HG03066 (cell line): Measurements from ENCODE around the gene SSTR4.
"Not testable (repeated sequence)": the region's sequence is repeated elsewhere in the genome, so short reads cannot be mapped to it uniquely, and the experiment has no call there.

Source experiments
- ATAC-seq: cut with Tn5 transposase; IDR thresholded peaks from one replicate; pipeline ENCODE4 v1.9.1; 2021; ENCODE audit warnings: low read depth; ENCODE audit not compliant: unreplicated experiment

Gene SSTR4

DNA sequence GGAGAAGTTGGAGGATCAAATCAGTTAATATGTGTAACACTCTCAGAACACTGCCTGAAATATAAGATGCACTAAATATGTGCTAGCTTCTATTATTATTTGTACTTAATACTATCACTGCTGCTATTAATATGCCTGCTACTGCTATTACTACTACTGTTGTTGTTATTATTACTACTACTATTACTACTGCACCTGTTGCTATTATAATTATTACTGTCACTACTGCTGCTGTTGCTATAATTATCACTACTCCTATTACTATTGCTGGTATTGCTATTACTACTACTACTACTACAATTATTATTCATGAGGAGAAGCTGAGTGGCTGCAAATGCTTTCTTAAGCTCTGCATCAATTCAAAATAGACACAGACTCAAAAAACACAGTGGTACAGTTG, 16.7 kb upstream of the SSTR4 start:
- ATAC-seq, result no peak

DNA sequence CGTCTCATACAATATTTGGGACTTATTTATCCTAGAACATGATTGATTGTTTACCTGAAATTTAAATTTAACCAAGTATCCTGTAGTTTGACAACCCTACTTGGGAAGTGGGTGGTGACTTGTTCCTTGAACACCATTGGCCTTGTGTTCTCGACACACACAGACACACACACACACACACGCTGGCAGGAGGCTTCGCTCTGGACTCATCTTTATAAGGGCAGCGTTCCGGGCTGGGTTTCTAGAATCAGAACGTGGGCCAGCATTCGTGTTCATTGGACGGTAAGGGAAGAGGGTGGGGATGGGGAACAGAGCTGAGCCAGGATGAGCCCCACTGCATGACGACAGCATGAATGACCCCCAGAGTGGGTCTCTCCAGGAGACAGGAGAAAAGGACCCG, 16.2 kb upstream of the SSTR4 start:
- ATAC-seq, result no peak

DNA sequence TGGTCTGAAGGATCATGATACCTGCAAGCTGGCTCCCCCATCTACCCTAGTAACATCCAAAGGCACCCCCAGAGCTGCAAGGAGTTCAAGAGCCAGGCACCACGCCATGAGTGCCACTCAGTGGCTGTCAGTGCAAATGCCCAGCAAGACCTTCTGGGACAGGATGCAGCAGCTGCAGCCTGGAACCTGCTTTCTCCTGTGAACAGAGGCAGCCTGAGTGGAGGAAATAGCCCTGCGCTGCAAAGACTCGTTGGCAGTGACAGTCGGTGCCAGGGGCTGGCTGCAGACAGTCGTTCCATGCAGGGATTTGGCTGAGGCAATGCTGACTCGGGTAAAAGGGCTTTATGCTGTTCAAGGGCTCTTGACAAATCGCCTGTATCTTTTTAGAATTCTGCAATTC, 15.7 kb upstream of the SSTR4 start:
- ATAC-seq, result no peak

DNA sequence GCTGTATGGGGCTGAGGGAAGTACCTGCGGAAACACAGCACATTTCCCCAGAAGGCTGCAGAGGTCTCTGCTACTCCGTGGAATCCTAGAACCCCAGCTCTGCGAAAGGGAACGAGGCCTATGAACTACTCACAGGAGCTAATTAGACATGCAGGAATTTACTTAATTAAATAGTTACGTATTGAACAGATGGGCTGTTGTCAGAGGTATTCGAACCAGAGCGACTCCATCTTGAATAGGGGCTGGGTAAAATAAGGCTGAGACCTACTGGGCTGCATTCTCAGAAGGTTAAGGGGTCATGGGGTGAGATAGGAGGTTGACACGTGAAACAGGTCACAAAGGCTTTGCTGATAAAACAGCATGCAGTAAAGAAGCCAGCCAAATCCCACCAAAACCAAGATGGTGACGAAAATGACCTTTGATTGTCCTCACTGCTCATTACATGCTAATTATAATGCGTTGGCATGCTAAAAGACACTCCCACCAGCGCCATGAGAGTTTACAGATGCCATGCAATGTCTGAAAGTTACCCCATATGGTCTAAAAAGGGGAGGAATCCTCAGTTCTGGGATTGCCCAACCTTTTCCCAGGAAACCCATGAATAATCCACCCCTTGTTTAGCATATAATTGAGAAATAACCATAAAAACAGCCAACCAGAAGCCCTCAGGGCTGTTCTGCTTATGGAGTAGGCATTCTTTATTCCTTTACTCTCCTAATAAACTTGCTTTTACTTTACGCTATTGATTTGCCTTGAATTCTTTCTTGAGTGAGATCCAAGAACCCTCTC, 14.7 kb upstream of the SSTR4 start:
- no peak for ATAC-seq

DNA sequence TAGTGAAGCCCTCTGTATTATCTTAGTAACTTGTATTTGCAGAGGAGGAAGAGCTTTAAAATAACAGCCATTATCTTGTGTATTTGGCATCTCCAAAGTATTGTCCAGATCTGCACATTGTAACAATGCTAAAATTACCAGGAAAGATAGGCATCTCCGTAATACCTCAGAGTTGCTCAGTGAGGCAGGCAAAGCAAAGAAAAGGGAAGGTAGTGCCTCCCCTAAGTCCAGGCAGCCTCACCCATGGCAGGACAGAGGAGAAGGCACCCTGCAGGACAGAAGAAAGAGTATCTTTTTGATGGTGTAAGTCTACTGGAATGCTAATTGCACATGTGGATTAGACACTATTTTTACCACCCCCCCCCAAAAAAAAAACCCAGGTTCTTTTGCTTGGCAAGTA, 13.6 kb upstream of the SSTR4 start:
- ATAC-seq, result no peak

DNA sequence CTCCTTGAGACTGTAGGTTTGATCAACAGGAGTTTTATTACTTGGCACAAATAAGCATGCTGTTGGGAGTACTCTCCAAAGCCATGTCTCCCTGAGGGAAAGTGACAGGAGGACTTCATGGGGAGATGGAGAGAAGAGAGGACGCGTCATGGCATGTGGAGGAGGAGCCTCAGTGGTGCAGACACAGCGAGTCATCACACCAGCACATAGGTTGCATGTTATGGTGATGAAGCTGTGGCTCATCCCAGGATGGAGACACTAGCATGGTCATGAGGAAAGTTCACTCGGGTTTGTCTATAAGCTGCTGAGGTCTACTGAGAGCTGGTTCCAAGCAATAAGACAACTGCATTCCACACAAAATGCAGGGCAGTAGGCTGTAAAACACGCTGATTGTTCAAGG, 13.2 kb upstream of the SSTR4 start:
- ATAC-seq, result no peak

DNA sequence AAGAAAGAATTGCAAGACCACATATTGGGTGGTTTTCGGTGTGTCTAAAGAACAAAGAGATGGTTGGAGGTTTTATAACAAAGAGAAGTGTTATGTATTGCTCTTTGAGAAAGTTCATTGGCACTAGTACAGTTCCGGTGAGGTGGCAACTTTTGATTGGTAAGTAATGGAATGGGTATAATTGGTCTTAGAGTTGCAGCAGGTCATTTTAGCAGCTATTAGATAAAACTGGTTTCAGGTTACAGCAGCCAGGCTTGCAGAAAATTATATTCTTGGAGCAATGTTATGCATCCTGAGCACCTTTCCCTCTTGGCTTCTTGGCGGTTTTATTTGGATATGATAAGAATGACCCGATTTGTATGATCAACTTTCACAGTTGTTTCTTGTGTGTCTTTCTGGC, 12.3 kb upstream of the SSTR4 start:
- no peak for ATAC-seq

DNA sequence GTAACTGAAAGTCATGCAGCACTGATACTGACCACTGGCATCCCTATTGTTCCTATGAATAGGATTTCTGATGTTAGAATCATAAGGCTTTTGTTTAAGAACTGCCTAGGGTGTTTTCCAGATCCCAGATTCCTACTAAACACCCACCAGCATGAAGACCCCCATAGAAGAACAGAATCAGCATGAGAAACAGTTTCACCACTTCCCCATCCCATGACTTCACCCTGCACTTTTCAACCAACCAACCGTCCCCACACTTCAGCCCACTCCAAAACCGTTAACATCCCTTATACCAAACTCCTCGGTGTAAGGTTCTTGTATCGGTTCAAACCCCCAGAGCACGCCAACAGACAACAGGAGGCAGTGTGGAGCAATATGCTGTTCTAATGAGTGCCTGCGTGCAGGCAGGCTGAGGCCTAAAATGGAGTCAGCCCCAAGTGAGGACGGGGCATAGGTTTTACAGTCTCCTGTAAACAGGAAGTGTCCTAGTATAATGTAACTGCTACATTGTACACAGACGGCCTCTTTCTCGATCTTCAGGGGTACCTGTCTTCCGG, 11.4 kb upstream of the SSTR4 start:
- no peak for ATAC-seq

DNA sequence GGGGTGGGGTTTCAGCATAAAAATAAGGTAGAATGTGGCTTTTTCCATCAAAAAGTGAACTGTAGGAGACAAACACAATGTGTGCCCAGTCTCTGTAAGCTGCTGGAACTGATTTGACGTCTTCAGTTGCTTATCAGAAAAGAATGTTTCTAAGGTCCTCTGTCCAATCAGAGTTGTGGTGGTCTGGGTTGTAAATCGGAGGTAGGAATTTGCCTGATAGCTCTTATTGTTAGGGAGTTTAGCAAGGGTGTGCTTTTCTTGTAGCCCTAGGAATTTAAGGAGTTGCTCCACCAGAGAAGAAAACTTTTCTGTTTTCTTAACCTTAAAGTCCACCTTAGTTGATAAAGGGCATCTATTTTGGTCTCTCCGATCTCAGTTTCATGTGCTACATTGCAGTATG, 10.4 kb upstream of the SSTR4 start:
- no peak for ATAC-seq

DNA sequence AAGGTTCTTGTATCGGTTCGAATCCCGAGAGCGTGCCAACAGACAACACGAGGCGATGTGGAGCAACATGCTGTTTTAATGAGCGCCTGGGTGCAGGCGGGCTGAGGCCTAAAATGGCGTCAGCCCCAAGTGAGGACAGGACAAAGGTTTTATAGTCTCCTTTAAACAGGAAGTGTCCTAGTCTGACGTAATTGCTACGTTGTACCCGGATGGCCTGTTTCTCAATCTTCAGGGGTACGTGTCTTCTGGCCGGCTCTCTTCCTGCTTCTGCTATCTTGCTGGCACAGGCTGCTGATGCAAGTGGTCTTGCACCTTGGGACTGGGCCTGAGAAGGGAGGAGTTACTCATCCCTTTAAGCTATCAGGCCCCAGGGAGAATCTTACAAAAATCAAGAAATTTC, 9.6 kb upstream of the SSTR4 start:
- not testable (repeated sequence) for ATAC-seq

DNA sequence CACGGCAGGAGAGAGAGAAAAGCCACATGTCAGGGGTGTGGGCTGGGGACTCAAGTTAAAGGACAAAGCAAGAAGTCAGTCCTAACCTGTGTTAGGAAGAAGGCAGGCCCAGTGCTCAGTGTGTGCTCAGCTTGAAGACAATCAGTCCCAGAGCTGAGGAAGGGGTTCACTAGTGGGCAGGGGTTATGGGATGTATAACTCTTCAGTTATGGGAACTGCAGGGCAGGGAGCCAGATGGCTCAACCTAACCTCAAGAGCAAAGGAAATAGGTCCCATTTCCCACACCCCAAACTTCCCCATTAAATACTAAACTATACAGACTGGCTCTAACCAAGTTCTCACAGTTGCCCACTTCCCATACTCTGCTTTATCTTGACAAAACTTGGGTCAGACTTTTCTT, 7.4 kb upstream of the SSTR4 start:
- ATAC-seq, result no peak

DNA sequence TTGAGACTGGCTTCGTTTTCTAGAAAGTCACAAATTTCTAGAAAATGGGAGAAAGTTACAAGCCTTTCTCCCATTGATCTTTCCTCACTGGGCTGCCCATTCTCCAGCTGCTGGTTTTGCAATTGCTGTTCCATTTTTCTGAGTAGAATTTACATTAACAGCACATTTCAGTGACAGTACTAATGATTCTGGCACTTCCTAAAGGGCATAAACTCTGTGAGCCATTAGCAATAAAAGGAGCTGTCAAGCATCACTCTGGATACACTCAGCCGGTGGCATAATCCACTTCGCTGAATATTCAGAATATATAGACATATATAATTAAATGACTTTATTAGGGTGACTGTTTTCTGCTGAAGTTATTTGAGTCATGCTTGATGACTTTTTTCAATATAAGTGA, 6.7 kb upstream of the SSTR4 start:
- ATAC-seq, result no peak

DNA sequence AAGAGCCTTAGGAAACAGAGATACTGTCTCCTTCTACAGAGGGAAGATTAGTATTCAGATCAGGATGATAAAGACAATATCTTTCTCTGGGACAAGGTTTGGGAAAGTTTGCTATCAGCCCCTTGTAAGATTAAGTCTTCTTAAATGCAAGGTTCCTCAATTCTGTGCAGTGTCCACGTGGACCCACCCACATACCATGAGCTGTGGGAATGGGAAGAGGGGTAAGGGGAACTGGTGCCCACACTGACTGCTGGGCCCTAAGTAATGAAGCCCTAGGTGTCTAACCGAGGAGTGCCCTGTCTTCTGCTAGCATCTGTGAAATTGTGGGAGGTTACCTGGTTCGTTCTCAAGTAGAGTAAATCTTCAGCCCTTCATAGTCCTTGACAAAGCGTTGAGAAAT, 5.8 kb upstream of the SSTR4 start:
- no peak for ATAC-seq

DNA sequence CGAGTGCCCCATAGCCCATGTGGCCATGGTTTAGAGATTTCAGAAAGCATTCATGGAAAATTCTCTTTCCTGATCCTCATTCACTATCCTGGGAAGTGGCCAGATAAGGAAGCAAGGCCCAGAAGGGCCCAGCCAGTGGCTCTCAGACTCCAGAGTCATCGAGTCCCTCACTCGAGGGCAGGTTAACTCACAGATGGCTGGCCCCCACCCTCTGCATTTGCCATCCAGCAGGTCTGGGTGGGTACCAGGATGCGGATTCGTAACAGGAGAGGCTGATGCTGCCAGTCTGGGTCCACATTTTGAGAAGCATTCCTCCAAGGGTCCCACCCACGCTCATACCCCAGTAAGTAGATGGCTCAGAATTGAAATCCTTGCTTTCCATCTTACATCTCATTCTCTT, 3.8 kb upstream of the SSTR4 start:
- ATAC-seq, result no peak

DNA sequence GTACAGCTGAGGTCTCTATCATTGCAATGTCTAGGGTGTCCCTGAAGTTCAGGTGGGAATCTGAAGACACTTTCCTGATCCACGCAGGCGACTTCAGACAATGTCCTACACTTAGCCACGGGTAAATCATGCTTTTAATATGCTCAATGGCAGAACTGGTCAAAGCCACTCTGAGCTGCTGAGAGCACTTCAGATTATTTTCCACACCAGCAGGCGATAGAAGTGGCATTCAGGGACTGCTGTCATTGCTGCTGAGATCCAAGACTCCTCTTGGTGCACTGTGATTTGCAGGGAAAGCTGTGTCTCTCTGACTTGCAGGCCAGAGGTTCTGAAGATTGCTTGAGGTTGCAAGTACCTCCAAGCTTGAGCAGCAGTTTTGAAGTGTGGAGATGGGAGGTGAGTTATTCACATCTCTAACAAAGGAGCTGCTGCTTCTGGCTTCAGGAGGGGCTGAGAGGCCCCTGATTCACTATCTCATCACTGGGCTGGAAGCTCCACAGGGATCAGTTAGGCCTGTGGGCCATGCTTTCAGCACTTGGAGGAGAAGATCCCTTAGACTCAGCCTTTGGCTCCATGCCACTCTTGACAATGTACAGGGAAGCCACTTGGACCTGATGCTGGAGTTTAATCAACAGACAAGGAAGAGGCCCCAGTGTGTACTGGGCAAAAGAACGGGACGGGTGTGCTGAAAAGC, 2.9 kb upstream of the SSTR4 start:
- no peak for ATAC-seq

DNA sequence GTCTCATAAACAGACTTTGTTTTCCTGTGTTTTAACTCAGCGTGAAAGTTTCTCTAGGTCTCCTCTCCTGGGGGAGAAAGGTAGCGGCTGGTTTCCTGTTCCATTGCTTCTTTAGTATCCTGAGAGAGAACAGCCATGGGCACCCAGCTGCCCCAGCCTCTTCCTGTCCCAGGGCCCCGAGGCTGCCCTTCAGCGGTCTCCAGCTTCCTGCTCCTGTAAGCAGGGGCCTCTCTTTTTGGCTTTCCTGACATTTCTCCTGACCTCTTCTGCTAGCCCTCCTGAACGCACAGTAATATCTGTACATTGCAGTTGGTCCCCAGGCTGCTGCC, 2.4 kb upstream of the SSTR4 start:
- no peak for ATAC-seq

DNA sequence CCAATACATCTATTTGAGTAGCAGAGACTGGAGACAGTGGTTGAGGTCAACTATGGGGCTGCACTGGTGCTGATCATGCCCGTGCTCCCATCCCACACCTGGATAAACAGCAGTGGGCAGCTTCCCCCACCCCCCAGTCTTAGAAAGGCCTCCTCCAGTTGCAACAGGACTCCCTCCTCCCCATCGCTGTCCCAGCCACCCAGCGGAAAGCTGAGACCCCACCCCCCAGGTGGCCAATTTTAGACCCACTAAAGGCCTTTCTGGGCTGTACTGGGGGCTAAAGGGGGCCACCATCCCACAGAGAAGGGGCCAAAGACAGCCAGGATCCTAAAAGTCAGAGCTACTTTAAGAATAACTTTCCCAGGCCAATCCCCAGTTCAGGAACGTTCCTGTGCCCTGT, 1.2 kb upstream of the SSTR4 start:
- no peak for ATAC-seq

DNA sequence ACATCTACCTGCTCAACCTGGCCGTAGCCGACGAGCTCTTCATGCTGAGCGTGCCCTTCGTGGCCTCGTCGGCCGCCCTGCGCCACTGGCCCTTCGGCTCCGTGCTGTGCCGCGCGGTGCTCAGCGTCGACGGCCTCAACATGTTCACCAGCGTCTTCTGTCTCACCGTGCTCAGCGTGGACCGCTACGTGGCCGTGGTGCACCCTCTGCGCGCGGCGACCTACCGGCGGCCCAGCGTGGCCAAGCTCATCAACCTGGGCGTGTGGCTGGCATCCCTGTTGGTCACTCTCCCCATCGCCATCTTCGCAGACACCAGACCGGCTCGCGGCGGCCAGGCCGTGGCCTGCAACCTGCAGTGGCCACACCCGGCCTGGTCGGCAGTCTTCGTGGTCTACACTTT, 619 bp downstream of the SSTR4 start:
- ATAC-seq, result no peak

DNA sequence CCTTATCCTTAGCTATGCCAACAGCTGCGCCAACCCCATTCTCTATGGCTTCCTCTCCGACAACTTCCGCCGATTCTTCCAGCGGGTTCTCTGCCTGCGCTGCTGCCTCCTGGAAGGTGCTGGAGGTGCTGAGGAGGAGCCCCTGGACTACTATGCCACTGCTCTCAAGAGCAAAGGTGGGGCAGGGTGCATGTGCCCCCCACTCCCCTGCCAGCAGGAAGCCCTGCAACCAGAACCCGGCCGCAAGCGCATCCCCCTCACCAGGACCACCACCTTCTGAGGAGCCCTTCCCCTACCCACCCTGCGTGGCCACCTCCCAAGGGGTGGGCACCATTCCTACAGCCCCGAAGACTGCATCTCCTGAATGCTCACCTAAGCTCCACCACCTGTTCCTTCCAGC, 1.3 kb downstream of the SSTR4 start:
- ATAC-seq, result no peak

DNA sequence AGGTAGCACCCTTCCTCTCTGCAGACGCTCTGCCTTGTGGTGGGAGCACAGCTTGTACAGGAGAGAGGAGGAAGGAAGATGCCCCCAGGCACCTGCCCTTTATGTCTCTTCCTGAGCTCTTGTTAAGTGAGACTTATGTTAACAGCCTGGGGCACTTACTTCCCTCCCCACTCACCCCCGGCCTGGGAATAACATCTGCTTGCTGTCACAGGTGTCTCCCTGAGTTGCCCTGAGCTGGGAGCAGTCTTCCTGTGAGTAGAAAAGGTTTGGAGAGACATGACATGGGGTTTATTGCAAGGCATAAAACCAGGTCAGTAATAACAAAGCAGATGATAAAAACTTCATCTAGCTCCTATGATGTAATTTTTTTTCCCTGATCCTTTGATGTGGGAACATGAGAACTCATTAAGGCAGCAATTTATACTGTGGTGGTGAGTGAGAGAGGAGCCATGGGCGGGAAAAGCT, 1.9 kb downstream of the SSTR4 start:
- ATAC-seq, result no peak

DNA sequence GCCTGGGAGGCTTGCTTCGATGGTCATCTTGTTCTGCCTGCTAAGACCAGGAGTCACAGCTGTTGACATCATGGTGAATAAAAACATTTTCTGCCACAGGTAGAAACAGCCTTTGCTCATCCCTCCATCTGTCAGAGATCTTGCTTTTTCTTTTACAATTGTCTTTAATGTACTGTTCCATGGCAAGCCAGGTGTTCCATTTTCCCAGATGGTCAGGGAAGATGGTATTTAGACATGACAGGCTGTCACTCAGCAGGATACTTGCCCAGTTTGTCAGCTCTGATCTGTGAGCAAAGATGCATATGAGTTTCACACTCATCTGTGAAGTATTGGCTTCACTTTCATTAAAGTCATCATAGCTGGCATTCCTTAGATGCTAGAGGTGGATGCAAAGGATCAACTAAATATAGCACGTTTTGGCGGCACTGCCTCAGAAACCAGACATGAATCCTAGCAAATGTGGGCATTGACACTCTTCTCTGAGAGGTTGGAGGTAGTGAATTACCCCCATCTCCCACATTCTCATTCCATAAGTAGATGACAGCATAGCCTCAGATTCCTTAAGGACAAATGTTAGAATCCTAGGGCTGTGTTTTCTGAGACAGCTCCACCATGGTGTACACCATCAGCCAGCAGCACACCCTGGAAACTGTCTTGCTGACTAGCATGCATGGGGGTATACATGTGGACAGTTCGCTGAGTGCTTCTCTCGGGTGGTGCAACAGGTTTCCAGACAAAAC, 4.2 kb downstream of the SSTR4 start:
- no peak for ATAC-seq
